GM12878 (cell line): Measurements from ENCODE around the gene HINT2. TPM values are rescaled to one million over a fixed set of nuclear protein-coding genes. Genes with fewer than 3 reads are reported as not detected.

Source experiments
- ATAC-seq: fragments of 200-7000 bp; cut with Tn5 transposase; 3 replicates; pipeline ENCODE4 v1.9.1; 2020; ENCODE audit warnings: mild to moderate bottlenecking, moderate library complexity
- BruUV-seq: library from RNA; stranded (reverse); fragments of 400-500 nt; replicated peaks from 2 replicates; lab custom pipeline; 2021; lab: Mats Ljungman, UMichigan
- CTCF ChIA-PET: fragments of 300-600 bp; sonication (Branson Sonifier 250); formaldehyde crosslinking; extraction: SDS; loops from one replicate; lab custom pipeline; 2021; ENCODE audit warnings: inconsistent platforms; lab: Yijun Ruan, JAX
- POLR2A ChIA-PET: fragments of 350-600 bp; formaldehyde crosslinking; extraction: SDS; loops from one replicate; lab custom pipeline; 2021; ENCODE audit warnings: inconsistent platforms; lab: Charles Lee
- RAD21 ChIA-PET: fragments of 300-600 bp; sonication (Branson Sonifier 250); formaldehyde crosslinking; loops from one replicate; lab custom pipeline; 2023; ENCODE audit warnings: antibody characterized with exemption; ENCODE audit not compliant: unreplicated experiment; lab: Charles Lee
- SMC1A ChIA-PET: fragments of 300-600 bp; sonication (Branson Sonifier 250); formaldehyde crosslinking; loops from one replicate; lab custom pipeline; 2023; ENCODE audit not compliant: unreplicated experiment, uncharacterized antibody; lab: Charles Lee
- DNase-seq: peaks from one replicate; pipeline ENCODE4 v3.0.0-alpha.2; 2011; ENCODE audit warnings: low read depth, low spot score
- FAIRE-seq: peaks from 3 replicates; lab custom pipeline; 2011; peaks lifted over from hg19 to GRCh38; lab: Jason Lieb, UNC
- H2AFZ ChIP-seq: 2 replicates; pipeline ENCODE4 v1.6.0; 2011; ENCODE audit warnings: low read depth, low read length, control low read depth; ENCODE audit not compliant: control insufficient read depth
- H3K27ac ChIP-seq: 2 replicates; pipeline ENCODE4 v1.5.1; 2011; ENCODE audit warnings: control low read depth; ENCODE audit not compliant: control insufficient read depth, insufficient read depth
- H3K27me3 ChIP-seq, 2 experiments: replicated peaks in 1 of 2; 2 replicates each; pipeline versions ENCODE4 v1.6.0 to v1.6.1; 2011; ENCODE audit warnings: low read length in 1 of 2; ENCODE audit not compliant: control insufficient read depth in 2 of 2, insufficient read depth in 2 of 2
- H3K36me3 ChIP-seq, 2 experiments: 2 replicates each; pipeline ENCODE4 v1.5.1; 2011; ENCODE audit warnings: low read length in 1 of 2; ENCODE audit not compliant: control insufficient read depth in 2 of 2, insufficient read depth in 2 of 2
- H3K4me1 ChIP-seq: 2 replicates; pipeline ENCODE4 v1.6.1; 2011; ENCODE audit warnings: mild to moderate bottlenecking, low read length, moderate library complexity, mixed read lengths; ENCODE audit not compliant: control insufficient read depth, insufficient read depth
- H3K4me2 ChIP-seq: 2 replicates; pipeline ENCODE4 v1.6.0; 2011; ENCODE audit warnings: control low read depth; ENCODE audit not compliant: control insufficient read depth, insufficient read depth
- H3K4me3 ChIP-seq: fragments of 200-600 bp; sonication (generic); 2 replicates; pipeline ENCODE4 v1.5.1; 2016
- H3K79me2 ChIP-seq: 2 replicates; pipeline ENCODE4 v1.6.0; 2011; ENCODE audit warnings: low read length; ENCODE audit not compliant: control insufficient read depth, insufficient read depth
- H3K9ac ChIP-seq: 2 replicates; pipeline ENCODE4 v1.8.0; 2011; ENCODE audit warnings: low read length, control low read depth, mixed read lengths; ENCODE audit not compliant: control insufficient read depth, insufficient read depth
- H3K9me3 ChIP-seq: replicated peaks from 3 replicates; pipeline ENCODE4 v1.5.1; 2011; ENCODE audit warnings: mild to moderate bottlenecking, low read length; ENCODE audit not compliant: control insufficient read depth, insufficient read depth
- H4K20me1 ChIP-seq: 2 replicates; pipeline ENCODE4 v1.6.0; 2011; ENCODE audit not compliant: control insufficient read depth, insufficient read depth
- CREM ChIP-seq: IDR thresholded peaks from 2 replicates; pipeline ENCODE4 v1.6.1; 2014; ENCODE audit warnings: antibody characterized with exemption, low read depth
- GABPA ChIP-seq: IDR thresholded peaks from 2 replicates; pipeline ENCODE4 v1.6.1; 2014; ENCODE audit warnings: antibody characterized with exemption, low read depth, mild to moderate bottlenecking, inconsistent platforms
- IKZF1 ChIP-seq: fragments of 450-650 bp; conservative IDR thresholded peaks from 2 replicates; pipeline ENCODE4 v1.6.1; 2017; ENCODE audit warnings: antibody characterized with exemption, mild to moderate bottlenecking
- JUND ChIP-seq: IDR thresholded peaks from 2 replicates; pipeline ENCODE4 v1.6.1; 2012; ENCODE audit warnings: low read depth, mild to moderate bottlenecking, low read length, improper control_type of control experiment, moderate library complexity
- MYB ChIP-seq: fragments of 150-350 bp; IDR thresholded peaks from 2 replicates; pipeline ENCODE4 v1.6.1; 2014; ENCODE audit warnings: mild to moderate bottlenecking, low read depth, low read length, borderline replicate concordance
- STAT1 ChIP-seq: fragments of 450-650 bp; conservative IDR thresholded peaks from 2 replicates; pipeline ENCODE4 v1.6.1; 2014; ENCODE audit warnings: antibody characterized with exemption, mild to moderate bottlenecking
- TCF7 ChIP-seq: IDR thresholded peaks from 2 replicates; pipeline ENCODE4 v1.6.1; 2014; ENCODE audit warnings: antibody characterized with exemption, borderline replicate concordance
- ZNF207 ChIP-seq: fragments of 450-650 bp; IDR thresholded peaks from 2 replicates; pipeline ENCODE4 v1.6.1; 2014; ENCODE audit warnings: antibody characterized with exemption, mild to moderate bottlenecking, borderline replicate concordance
- ZNF592 ChIP-seq: fragments of 450-650 bp; IDR thresholded peaks from 2 replicates; pipeline ENCODE4 v1.6.1; 2017; ENCODE audit warnings: mild to moderate bottlenecking, moderate library complexity
- WGBS: methylation state at CpG from one replicate; pipeline ENCODE4 v1.1.6; 2016; ENCODE audit warnings: low lambda C conversion rate; ENCODE audit not compliant: insufficient replicate concordance, insufficient coverage; ENCODE audit errors: missing lambda C conversion rate; 5-methylcytosine and 5-hydroxymethylcytosine counted together
- in situ Hi-C: fragments of 300-500 bp; cut with MboI; formaldehyde crosslinking; loops from 9 replicates; pipeline ENCODE4 v1.14.3; 2018; ENCODE audit warnings: mixed read lengths
- intact Hi-C: fragments of 100-400 bp; cut with micrococcal nuclease; formaldehyde crosslinking; loops from one replicate; pipeline ENCODE4 v1.14.2; 2022; ENCODE audit not compliant: unreplicated experiment
- polyA plus RNA-seq, 11 experiments: library from polyadenylated mRNA; depleted of rRNA in 4 of 11; unstranded in 6 of 11; stranded (reverse) in 5 of 11; fragments of >200 nt; fragmentation: Nextera tagmentation in 4 of 11; fragmentation: Illumina TruSeq in 1 of 11; extraction: Ambion mirVana in 4 of 11; extraction: Trizol in 1 of 11; gene quantifications; 1 replicate in 1 of 11; 2 replicates in 10 of 11; pipeline versions ENCODE4 v1.2.1 to v1.2.3, GENCODE V29; 2011 to 2016; ENCODE audit warnings: inconsistent platforms in 2 of 11, missing spikeins in 2 of 11, low read depth in 1 of 11
- total RNA-seq, 4 experiments: library from RNA; depleted of rRNA in 3 of 4; stranded (reverse); fragments of >200 nt in 3 of 4; fragmentation: Illumina TruSeq in 1 of 4; extraction: Trizol in 1 of 4; gene quantifications; 2 replicates each; pipeline versions ENCODE4 v1.2.1 to v1.2.3, GENCODE V29; 2013 to 2021
- TF ChIP-seq, protein P1 (sequence below): fragments of 450-650 bp; IDR thresholded peaks from 2 replicates; pipeline ENCODE4 v1.6.1; 2017; ENCODE audit warnings: mild to moderate bottlenecking

Gene HINT2
- total and polyA plus RNA-seq, 10 of the 15 experiments (the other 5 are each of a cell fraction or from before 2014, with no cell fraction given): 12.1 to 144 (median 51.7) TPM

- no peak for ATAC-seq
- WGBS: 94% methylated on average over 2 of the region's 2 CpGs
Measured at GRCh38 chr9:35793461-35793860, 21.4 kb downstream of the HINT2 start.

More at GRCh38 chr9:35793461-35793860, 21.4 kb downstream of the HINT2 start:
- Histone ChIP-seq H3K4me1 (peaks cover 17% of the 10 kb centered on the region), H3K27ac (no peak overlapping the region), H4K20me1 (no peaks in the 10 kb centered on the region; the same call in 1 of the 2 replicates), H3K36me3 (no peaks in the 10 kb centered on the region; a peak in 2 of 4 replicates), H3K4me2 (no peak overlapping the region), H3K4me3 (no peak overlapping the region), H2AFZ (no peak overlapping the region), H3K79me2 (no peaks in the 10 kb centered on the region), H3K27me3 (no peaks in the 10 kb centered on the region), H3K9me3 (no peaks in the 10 kb centered on the region), H3K9ac (no peak overlapping the region)
- POLR2A ChIA-PET: no interaction called here
- RAD21 ChIA-PET: no interaction called here
- TF ChIP-seq TCF7 (no peak), STAT1 (no peak), ZNF207 (no peak), JUND (no peak), MYB (no peak), GABPA (no peak), ZNF592 (no peak), IKZF1 (no peak), CREM (no peak)
- TF ChIP-seq, protein P1, sequence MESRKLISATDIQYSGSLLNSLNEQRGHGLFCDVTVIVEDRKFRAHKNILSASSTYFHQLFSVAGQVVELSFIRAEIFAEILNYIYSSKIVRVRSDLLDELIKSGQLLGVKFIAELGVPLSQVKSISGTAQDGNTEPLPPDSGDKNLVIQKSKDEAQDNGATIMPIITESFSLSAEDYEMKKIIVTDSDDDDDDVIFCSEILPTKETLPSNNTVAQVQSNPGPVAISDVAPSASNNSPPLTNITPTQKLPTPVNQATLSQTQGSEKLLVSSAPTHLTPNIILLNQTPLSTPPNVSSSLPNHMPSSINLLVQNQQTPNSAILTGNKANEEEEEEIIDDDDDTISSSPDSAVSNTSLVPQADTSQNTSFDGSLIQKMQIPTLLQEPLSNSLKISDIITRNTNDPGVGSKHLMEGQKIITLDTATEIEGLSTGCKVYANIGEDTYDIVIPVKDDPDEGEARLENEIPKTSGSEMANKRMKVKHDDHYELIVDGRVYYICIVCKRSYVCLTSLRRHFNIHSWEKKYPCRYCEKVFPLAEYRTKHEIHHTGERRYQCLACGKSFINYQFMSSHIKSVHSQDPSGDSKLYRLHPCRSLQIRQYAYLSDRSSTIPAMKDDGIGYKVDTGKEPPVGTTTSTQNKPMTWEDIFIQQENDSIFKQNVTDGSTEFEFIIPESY: no peak
- intact Hi-C loops (no loop called here), in situ Hi-C loops (no loop called here)
- SMC1A ChIA-PET: no interaction called here
- FAIRE-seq: no peak
- CTCF ChIA-PET: interaction anchor here (1.4 to 2.3 kb wide), 2 partner anchors 30 to 89 kb away, joined by 5 to 6 read pairs; no protein-coding TSS in a partner anchor
- DNase-seq: no peak
- BruUV-seq: no TSS peak
